ENCODE measurements around the gene OGFOD1. TPM values are rescaled to one million over a fixed set of nuclear protein-coding genes. Genes with fewer than 3 reads are reported as not detected.

Gene OGFOD1
- total and polyA plus RNA-seq, 9 of the 15 experiments (the other 6 are each of a cell fraction or from before 2014, with no cell fraction given) = 60.4 to 134 (median 85.8) TPM

GRCh38 chr16:56519459-56520250 is 68.3 kb downstream of the OGFOD1 start, which contains the start of gene BBS2:
TSS of gene BBS2 (minus strand) at chr16:56520024. CDS start at chr16:56519862, 162 bp downstream.
- Histone ChIP-seq H4K20me1 (replicated peaks; ENCODE audit: control insufficient read depth, insufficient read depth, low read length) (no peaks in the 10 kb centered on the region), H3K27ac (ENCODE audit: extremely low read depth, low read depth, low read length) (peak within 1 kb of the TSS; percentile 62), H3K9me1 (ENCODE audit: control insufficient read depth, insufficient read depth, low read length) (no peaks in the 10 kb centered on the region), H3K9me3 (replicated peaks; ENCODE audit: control insufficient read depth, insufficient read depth, low read depth, low read length) (no peaks in the 10 kb centered on the region), H3K4me1 (replicated peaks in 1 of 2; ENCODE audit: control insufficient read depth in 2 of 2, insufficient read depth in 2 of 2, low read length in 2 of 2) (peaks cover 10 to 13% of the 10 kb centered on the region in 2 experiments), H3K9ac (ENCODE audit: insufficient read depth in 1 of 2, low read depth in 2 of 2, low read length in 2 of 2) (peak within 1 kb of the TSS; percentile 55 to 93), H3K4me3 (peak within 1 kb of the TSS; percentile 91), H3K36me3 (ENCODE audit: control insufficient read depth, insufficient read depth, low read length) (no peaks in the 10 kb centered on the region), H2AFZ (ENCODE audit: low read depth, low read length) (peak within 1 kb of the TSS; percentile 99), H3K79me2 (ENCODE audit: control insufficient read depth, insufficient read depth, low read length) (no peaks in the 10 kb centered on the region), H3K4me2 (ENCODE audit: insufficient read depth, low read length) (peak within 1 kb of the TSS; percentile 90), H3K27me3 (ENCODE audit: control insufficient read depth in 2 of 2, insufficient read depth in 2 of 2, low read length in 2 of 2) (peaks cover 0 to 4% of the 10 kb centered on the region in 2 experiments; a peak in 1 of 5 replicates)
- BruUV-seq (replicated peaks) = no TSS peak
- whole genome bisulfite sequencing (ENCODE audit: insufficient coverage, low coverage, missing lambda C conversion rate) = under 1% methylated on average over 50 of the region's 65 CpGs
- FAIRE-seq (peak; percentile 90), ATAC-seq (peak; percentile 99), DNase-seq (ENCODE audit: extremely low read depth in 1 of 4, low spot score in 3 of 4) (peak; percentile 81 to 93 (median 90))
- POLR2A ChIA-PET = interaction anchor here (0.7 kb wide), 1 partner anchor 23 kb away, joined by 3 read pairs; no protein-coding TSS in a partner anchor
- in situ Hi-C loops (cut with MboI) = no loop called here
- CTCF ChIA-PET (ENCODE audit: low intra/inter-chr PET ratio) = no interaction called here
- intact Hi-C loops (cut with micrococcal nuclease) = loop anchor here (10.0 kb wide), 1 partner anchor 165 kb away; no protein-coding TSS in a partner anchor
- TF ChIP-seq HOMEZ (CRISPR knock-in tag; IDR thresholded peaks at IDR 0.05) (no peak), ARNT (IDR thresholded peaks at IDR 0.05) (no peak), TCF7 (IDR thresholded peaks at IDR 0.05; ENCODE audit: borderline replicate concordance) (no peak), PRDM10 (IDR thresholded peaks at IDR 0.05; ENCODE audit: partially characterized antibody) (no peak), RBM39 (optimal IDR thresholded peaks at IDR 0.05; ENCODE audit: low read depth, low read length) (no peak), HDAC3 (IDR thresholded peaks at IDR 0.05; ENCODE audit: borderline replicate concordance, partially characterized antibody) (no peak), TFAP4 (CRISPR knock-in tag; IDR thresholded peaks at IDR 0.05; ENCODE audit: borderline replicate concordance) (peak; percentile 52; the same call in 1 of the 2 replicates), ZNF655 (CRISPR knock-in tag; IDR thresholded peaks at IDR 0.05) (no peak), MLLT1 (IDR thresholded peaks at IDR 0.05) (no peak)
